Measurements from ENCODE around the gene RBPJ.

GRCh38 chr4:26468977-26469376, 148.2 kb downstream of the RBPJ start:
- no peak for TF ChIP-seq CTCF (conservative IDR thresholded peaks at IDR 0.05)
- no peak for TF ChIP-seq ZFX (IDR thresholded peaks at IDR 0.05)
